A549 (cell line): ENCODE measurements around the gene MAP2K7. TPM values are rescaled to one million over a fixed set of nuclear protein-coding genes. Genes with fewer than 3 reads are reported as not detected.

Source experiments
- ATAC-seq, 2 experiments: fragments of 200-7000 bp in 1 of 2; fragments of >200 bp in 1 of 2; cut with Nextera tagmentation in 1 of 2; cut with Tn5 transposase in 1 of 2; 3 replicates each; pipeline versions ENCODE4 v1.8.0 to v1.9.1; 2018 to 2020; ENCODE audit warnings: mild to moderate bottlenecking in 1 of 2, moderate library complexity in 1 of 2
- CTCF ChIA-PET: fragments of 300-600 bp; sonication (Branson Sonifier 250); formaldehyde crosslinking; extraction: SDS; loops from one replicate; lab custom pipeline; 2021; ENCODE audit warnings: antibody characterized with exemption, inconsistent platforms; lab: Yijun Ruan, JAX
- POLR2A ChIA-PET: fragments of 350-600 bp; formaldehyde crosslinking; extraction: SDS; loops from one replicate; lab custom pipeline; 2021; ENCODE audit warnings: antibody characterized with exemption, inconsistent platforms; lab: Yijun Ruan, JAX
- DNase-seq, 2 experiments: peaks; one replicate each; pipeline versions ENCODE4 v3.0.0 to v3.0.0-alpha.2; 2011 to 2016; ENCODE audit warnings: low read depth in 1 of 2, low spot score in 1 of 2
- FAIRE-seq: peaks from 2 replicates; lab custom pipeline; 2011; peaks lifted over from hg19 to GRCh38; lab: Jason Lieb, UNC
- H3K27ac ChIP-seq, 2 experiments: fragments of >200 bp; sonication (Bioruptor Twin); formaldehyde crosslinking; 3 replicates each; pipeline ENCODE4 v1.5.1; 2016 to 2017
- H3K4me1 ChIP-seq: fragments of >200 bp; sonication (Bioruptor Twin); formaldehyde crosslinking; 3 replicates; pipeline ENCODE4 v1.6.1; 2016
- H3K4me2 ChIP-seq: fragments of >200 bp; sonication (Bioruptor Twin); formaldehyde crosslinking; 3 replicates; pipeline ENCODE4 v1.6.1; 2016
- H3K4me3 ChIP-seq: fragments of >200 bp; sonication (Bioruptor Twin); formaldehyde crosslinking; 3 replicates; pipeline ENCODE4 v1.5.1; 2016
- H3K9me3 ChIP-seq: fragments of >200 bp; sonication (Bioruptor Twin); formaldehyde crosslinking; 3 replicates; pipeline ENCODE4 v1.6.1; 2016
- ATOH8 ChIP-seq: fragments of 250-450 bp; sonication (Bioruptor Pico); IDR thresholded peaks from 2 replicates; pipeline ENCODE4 v1.5.0; 2020; ENCODE audit warnings: low read depth, mild to moderate bottlenecking, moderate library complexity
- BCL3 ChIP-seq: fragments of >200 bp; sonication (Bioruptor Twin); formaldehyde crosslinking; IDR thresholded peaks from 3 replicates; pipeline ENCODE4 v1.6.1; 2016
- BHLHE40 ChIP-seq: IDR thresholded peaks from 2 replicates; pipeline ENCODE4 v1.6.1; 2012; ENCODE audit warnings: low read depth, low read length, inconsistent platforms
- CBX8 ChIP-seq: fragments of 200-600 bp; sonication (generic); IDR thresholded peaks from 2 replicates; pipeline ENCODE4 v1.6.1; 2016
- CEBPB ChIP-seq, 2 experiments: fragments of >200 bp in 1 of 2; sonication (Bioruptor Twin) in 1 of 2; formaldehyde crosslinking in 1 of 2; IDR thresholded peaks; 2 replicates each; pipeline ENCODE4 v1.6.1; 2012 to 2016
- CHD2 ChIP-seq: fragments of 150-350 bp; IDR thresholded peaks from 2 replicates; pipeline ENCODE4 v1.6.1; 2014; ENCODE audit warnings: low read length; ENCODE audit not compliant: partially characterized antibody
- FOSB ChIP-seq: fragments of 250-450 bp; sonication (Bioruptor Pico); IDR thresholded peaks from 2 replicates; pipeline ENCODE4 v1.5.0; 2020; ENCODE audit warnings: mild to moderate bottlenecking, moderate library complexity
- FOXS1 ChIP-seq: fragments of 250-450 bp; sonication (Bioruptor Pico); IDR thresholded peaks from 2 replicates; pipeline ENCODE4 v1.5.0; 2020; ENCODE audit warnings: mild to moderate bottlenecking, moderate library complexity
- JUN ChIP-seq, 2 experiments: fragments of >200 bp; sonication (Bioruptor Twin); formaldehyde crosslinking; IDR thresholded peaks; 2 replicates in 1 of 2; 3 replicates in 1 of 2; pipeline ENCODE4 v1.6.1; 2016 to 2017
- KDM5A ChIP-seq: fragments of 200-600 bp; sonication (generic); IDR thresholded peaks from 2 replicates; pipeline ENCODE4 v1.6.1; 2016; ENCODE audit warnings: antibody characterized with exemption, mild to moderate bottlenecking
- MAFK ChIP-seq: fragments of 450-650 bp; IDR thresholded peaks from 2 replicates; pipeline ENCODE4 v1.6.1; 2014; ENCODE audit not compliant: partially characterized antibody
- NR3C1 ChIP-seq: fragments of >200 bp; sonication (Bioruptor Twin); formaldehyde crosslinking; IDR thresholded peaks from 3 replicates; pipeline ENCODE4 v1.6.1; 2017
- PBX3 ChIP-seq: IDR thresholded peaks from 2 replicates; pipeline ENCODE4 v1.6.1; 2012
- RCOR1 ChIP-seq: fragments of 150-350 bp; IDR thresholded peaks from 2 replicates; pipeline ENCODE4 v1.6.1; 2014; ENCODE audit warnings: antibody characterized with exemption, low read length, low read depth
- REST ChIP-seq: fragments of 200-600 bp; sonication (generic); IDR thresholded peaks from 2 replicates; pipeline ENCODE4 v1.6.1; 2016; ENCODE audit warnings: antibody characterized with exemption, mild to moderate bottlenecking, moderate library complexity
- TP53 ChIP-seq: fragments of 250-450 bp; sonication (Bioruptor Pico); IDR thresholded peaks from 2 replicates; pipeline ENCODE4 v1.5.0; 2021; ENCODE audit warnings: mild to moderate bottlenecking, moderate library complexity
- ZFP36 ChIP-seq: fragments of 450-650 bp; IDR thresholded peaks from 2 replicates; pipeline ENCODE4 v1.6.1; 2014; ENCODE audit warnings: borderline replicate concordance; ENCODE audit not compliant: partially characterized antibody
- ZSCAN20 ChIP-seq: fragments of 250-450 bp; sonication (Bioruptor Pico); IDR thresholded peaks from 2 replicates; pipeline ENCODE4 v1.8.0; 2022; ENCODE audit warnings: mild to moderate bottlenecking, moderate library complexity
- WGBS: methylation state at CpG from one replicate; pipeline ENCODE4 v1.1.6; 2017; ENCODE audit errors: missing lambda C conversion rate; 5-methylcytosine and 5-hydroxymethylcytosine counted together
- polyA plus RNA-seq, 4 experiments: library from polyadenylated mRNA; depleted of rRNA in 3 of 4; stranded (reverse); fragments of >200 nt; fragmentation: RNase III in 1 of 4; extraction: RNeasy Plus Mini Kit Qiagen cat#74134 plus additional on column Dnase treatment in 1 of 4; gene quantifications; 2 replicates in 3 of 4; 3 replicates in 1 of 4; pipeline ENCODE4 v1.2.3, GENCODE V29; 2011 to 2017

Gene MAP2K7
- polyA plus RNA-seq, 2 of the 4 experiments (the other 2 are of a cell fraction), result 5.5 to 19.4 TPM

GRCh38 chr19:7920519-7921301 lies 17.0 kb downstream of the MAP2K7 start:
- FAIRE-seq, result no peak

GRCh38 chr19:7921302-7921966 lies 17.8 kb downstream of the MAP2K7 start:
- no peak for DNase-seq
- Histone ChIP-seq H3K9me3 (no peaks in the 10 kb centered on the region), H3K4me1 (peaks cover 20% of the 10 kb centered on the region), H3K4me3 (peak overlapping the region; percentile 42), H3K27ac (peak overlapping the region in 1 of 2 experiments; percentile 57; a peak in 2 of 6 replicates), H3K4me2 (peak overlapping the region; percentile 89)
- WGBS, result 80% methylated on average over 15 of the region's 17 CpGs
- TF ChIP-seq NR3C1, result no peak
- no peak for TF ChIP-seq PBX3
- no peak for TF ChIP-seq ATOH8
- no peak for TF ChIP-seq KDM5A
- no peak for TF ChIP-seq CBX8
- no peak for TF ChIP-seq CHD2
- TF ChIP-seq TP53, result no peak
- TF ChIP-seq MAFK, result no peak
- no peak for TF ChIP-seq RCOR1
- no peak for TF ChIP-seq ZSCAN20 (CRISPR knock-in tag)
- TF ChIP-seq FOXS1 (CRISPR knock-in tag), result no peak
- TF ChIP-seq BHLHE40, result no peak
- TF ChIP-seq FOSB (CRISPR knock-in tag), result no peak
- no peak for TF ChIP-seq ZFP36
- TF ChIP-seq CEBPB (IDR thresholded peaks at IDR 0.05), result no peak
- no peak for FAIRE-seq
- ChIA-PET CTCF (interaction anchor here (1.5 to 2.7 kb wide), 3 partner anchors 8 to 69 kb away, joined by 6 to 8 read pairs (median 7); no protein-coding TSS in a partner anchor), POLR2A (no interaction called here)
- no peak for ATAC-seq

More at GRCh38 chr19:7920519-7921301, 17.0 kb downstream of the MAP2K7 start:
- Histone ChIP-seq H3K4me1 (peaks cover 19% of the 10 kb centered on the region), H3K27ac (peak overlapping the region; percentile 95 to 96), H3K9me3 (no peaks in the 10 kb centered on the region), H3K4me3 (peak overlapping the region; percentile 72), H3K4me2 (peak overlapping the region; percentile 99)
- DNase-seq (peak; percentile 41 to 96), ATAC-seq (peak; percentile 4 to 48)
- 9% methylated on average over 16 of the region's 62 CpGs for WGBS
- peak in 1 of 2 experiments; percentile 4; a peak in 1 of 5 replicates for TF ChIP-seq JUN (IDR thresholded peaks at IDR 0.05)
- no peak for TF ChIP-seq CBX8
- TF ChIP-seq BCL3, result no peak
- no peak for TF ChIP-seq REST
- TF ChIP-seq CHD2, result no peak
- POLR2A ChIA-PET, result interaction anchor here (1.1 to 2.0 kb wide), 6 partner anchors 12 to 52 kb away, joined by 3 to 17 read pairs (median 8); partner anchors contain the start of genes MAP2K7 and TIMM44
- CTCF ChIA-PET, result interaction anchor here (1.3 to 2.7 kb wide), 5 partner anchors 9 to 68 kb away, joined by 4 to 10 read pairs (median 7); partner anchors contain the start of gene TIMM44
